PC-3 (cell line): ENCODE results near the gene ADAMTS17. TPM values are rescaled to one million over a fixed set of nuclear protein-coding genes. Genes with fewer than 3 reads are reported as not detected.

Experiments used
- ATAC-seq: fragments of 200-7000 bp; cut with Tn5 transposase; 2 replicates; pipeline ENCODE4 v1.9.1; 2020; ENCODE audit warnings: mild to moderate bottlenecking, moderate library complexity
- BruUV-seq: library from RNA; stranded (reverse); fragments of 400-500 nt; replicated peaks from 2 replicates; lab custom pipeline; 2021; lab: Mats Ljungman, UMichigan
- CTCF ChIA-PET: fragments of 300-600 bp; sonication (Branson Sonifier 250); formaldehyde crosslinking; loops from one replicate; lab custom pipeline; 2022; ENCODE audit warnings: antibody characterized with exemption; lab: Charles Lee
- POLR2A ChIA-PET: fragments of 300-600 bp; sonication (Branson Sonifier 250); formaldehyde crosslinking; loops from one replicate; lab custom pipeline; 2022; ENCODE audit warnings: antibody characterized with exemption; ENCODE audit not compliant: unreplicated experiment; lab: Charles Lee
- DNase-seq: peaks from one replicate; pipeline ENCODE4 v3.0.0-alpha.2; 2015
- H2AFZ ChIP-seq: fragments of 300-600 bp; sonication (generic); 2 replicates; pipeline ENCODE4 v1.6.0; 2016; ENCODE audit warnings: antibody characterized with exemption, low read length
- H3F3A ChIP-seq: fragments of 300-600 bp; sonication (generic); one replicate; pipeline ENCODE4 v1.6.0; 2017; ENCODE audit warnings: antibody characterized with exemption, low read length, control low read depth, mild to moderate bottlenecking; ENCODE audit not compliant: unreplicated experiment
- H3K27ac ChIP-seq: fragments of 300-600 bp; sonication (generic); 2 replicates; pipeline ENCODE4 v1.5.1; 2016; ENCODE audit warnings: mild to moderate bottlenecking, low read length
- H3K27me3 ChIP-seq: fragments of 300-600 bp; sonication (generic); 2 replicates; pipeline ENCODE4 v1.6.1; 2016; ENCODE audit warnings: low read length, mixed read lengths
- H3K36me3 ChIP-seq: fragments of 300-600 bp; sonication (generic); 2 replicates; pipeline ENCODE4 v1.6.1; 2016; ENCODE audit warnings: low read depth, mixed run types, low read length, mixed read lengths
- H3K4me1 ChIP-seq: fragments of 300-600 bp; sonication (generic); 2 replicates; pipeline ENCODE4 v1.5.1; 2016; ENCODE audit warnings: low read length; ENCODE audit not compliant: insufficient read depth
- H3K4me2 ChIP-seq: fragments of 300-600 bp; sonication (generic); 2 replicates; pipeline ENCODE4 v1.6.0; 2016; ENCODE audit warnings: low read length
- H3K4me3 ChIP-seq: fragments of 300-600 bp; sonication (generic); 2 replicates; pipeline ENCODE4 v1.5.1; 2016; ENCODE audit warnings: mild to moderate bottlenecking, low read length, mixed read lengths
- H3K79me2 ChIP-seq: fragments of 300-600 bp; sonication (generic); 2 replicates; pipeline ENCODE4 v1.6.1; 2017; ENCODE audit warnings: low read length, mixed read lengths
- H3K9ac ChIP-seq: fragments of 300-600 bp; sonication (generic); 2 replicates; pipeline ENCODE4 v1.6.0; 2016; ENCODE audit warnings: mild to moderate bottlenecking, low read length
- H3K9me2 ChIP-seq: fragments of 300-600 bp; sonication (generic); replicated peaks from 2 replicates; pipeline ENCODE4 v1.6.1; 2016; ENCODE audit warnings: mixed run types, low read length, mixed read lengths
- H3K9me3 ChIP-seq: fragments of 300-600 bp; sonication (generic); 2 replicates; pipeline ENCODE4 v1.6.1; 2016; ENCODE audit warnings: low read length, mixed read lengths
- H4K20me1 ChIP-seq: fragments of 300-600 bp; sonication (generic); 2 replicates; pipeline ENCODE4 v1.6.1; 2016; ENCODE audit warnings: low read length, mixed read lengths
- EZH2 ChIP-seq: fragments of 300-600 bp; sonication (generic); IDR thresholded peaks from one replicate; pipeline ENCODE4 v1.6.1; 2017; ENCODE audit warnings: antibody characterized with exemption, mild to moderate bottlenecking, low read length; ENCODE audit not compliant: unreplicated experiment
- EZH2phosphoT487 ChIP-seq: fragments of 300-600 bp; sonication (generic); IDR thresholded peaks from 2 replicates; pipeline ENCODE4 v1.6.1; 2018; ENCODE audit warnings: mild to moderate bottlenecking, antibody characterized with exemption, low read length, borderline replicate concordance
- intact Hi-C: fragments of 100-400 bp; cut with micrococcal nuclease; formaldehyde crosslinking; loops from 2 replicates; pipeline ENCODE4 v1.9.0; 2023
- total RNA-seq: library from RNA; depleted of rRNA; stranded (reverse); fragments of >200 nt; gene quantifications from 2 replicates; pipeline ENCODE4 v1.2.3, GENCODE V29; 2014
- TF ChIP-seq, protein P1 (sequence below): fragments of 300-600 bp; sonication (generic); conservative IDR thresholded peaks from 2 replicates; pipeline ENCODE4 v1.5.1; 2017; ENCODE audit warnings: antibody characterized with exemption, low read depth, mild to moderate bottlenecking, low read length

Gene ADAMTS17
- total RNA-seq, 1 experiment from 2014 or later, result 6.9 TPM

DNA sequence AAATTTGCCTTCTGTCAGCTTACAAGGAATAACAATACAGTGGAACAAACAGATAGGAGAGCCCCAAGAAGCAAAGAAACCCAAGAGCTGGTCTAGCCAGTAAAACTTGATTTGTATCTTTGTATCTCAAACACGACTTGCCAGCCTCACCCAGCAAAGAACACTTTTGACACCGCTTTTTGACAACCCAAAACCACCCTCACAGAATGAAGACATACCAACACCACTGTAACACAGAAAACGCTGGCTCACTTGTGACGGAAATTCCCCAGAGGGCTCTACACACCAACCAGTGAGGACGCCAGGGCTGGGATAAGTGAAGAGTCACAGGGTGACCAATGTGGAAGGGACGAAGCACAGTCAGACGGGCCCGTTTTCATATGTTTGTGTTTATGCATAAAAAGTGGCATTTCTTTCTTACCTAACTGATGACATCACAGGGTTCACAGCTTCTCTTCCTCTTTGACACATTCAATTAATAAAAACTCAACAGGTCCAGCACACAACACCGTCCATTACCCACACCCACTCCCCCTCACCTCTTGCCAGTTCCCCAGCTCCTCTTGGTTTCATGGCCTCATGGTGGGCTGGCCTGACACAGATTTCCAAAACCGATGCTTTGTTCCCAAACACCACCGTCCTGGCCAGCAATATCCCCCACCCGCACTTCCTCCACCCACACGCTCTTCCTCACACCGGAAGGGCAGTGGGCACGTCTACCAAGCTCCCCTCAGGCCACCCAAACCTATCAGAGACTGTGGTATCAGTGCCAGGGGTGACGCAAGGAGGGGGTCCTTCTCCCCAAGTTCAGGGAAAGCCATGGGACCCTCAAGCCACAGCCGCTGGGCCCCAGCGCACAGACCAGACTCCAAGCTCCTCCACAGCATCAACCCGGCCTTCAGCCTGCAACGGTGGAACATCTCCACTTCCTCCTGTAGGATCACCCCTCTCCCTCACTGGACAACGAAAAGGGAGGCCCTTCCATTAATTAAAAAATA lies 94.2 kb downstream of the ADAMTS17 start:
- Histone ChIP-seq H3K27me3 (no peaks in the 10 kb centered on the region), H3K4me2 (no peak overlapping the region), H3K9me2 (no peaks in the 10 kb centered on the region), H3K27ac (no peak overlapping the region), H3F3A (no peaks in the 10 kb centered on the region), H2AFZ (no peak overlapping the region), H3K9ac (no peak overlapping the region), H3K9me3 (no peaks in the 10 kb centered on the region), H4K20me1 (no peaks in the 10 kb centered on the region), H3K79me2 (no peaks in the 10 kb centered on the region), H3K4me1 (peaks cover 5% of the 10 kb centered on the region), H3K4me3 (no peak overlapping the region), H3K36me3 (no peaks in the 10 kb centered on the region)
- no peak for ATAC-seq
- POLR2A ChIA-PET, result no interaction called here
- DNase-seq, result peak; percentile 39
- no peak for TF ChIP-seq EZH2phosphoT487
- TF ChIP-seq, protein P1, sequence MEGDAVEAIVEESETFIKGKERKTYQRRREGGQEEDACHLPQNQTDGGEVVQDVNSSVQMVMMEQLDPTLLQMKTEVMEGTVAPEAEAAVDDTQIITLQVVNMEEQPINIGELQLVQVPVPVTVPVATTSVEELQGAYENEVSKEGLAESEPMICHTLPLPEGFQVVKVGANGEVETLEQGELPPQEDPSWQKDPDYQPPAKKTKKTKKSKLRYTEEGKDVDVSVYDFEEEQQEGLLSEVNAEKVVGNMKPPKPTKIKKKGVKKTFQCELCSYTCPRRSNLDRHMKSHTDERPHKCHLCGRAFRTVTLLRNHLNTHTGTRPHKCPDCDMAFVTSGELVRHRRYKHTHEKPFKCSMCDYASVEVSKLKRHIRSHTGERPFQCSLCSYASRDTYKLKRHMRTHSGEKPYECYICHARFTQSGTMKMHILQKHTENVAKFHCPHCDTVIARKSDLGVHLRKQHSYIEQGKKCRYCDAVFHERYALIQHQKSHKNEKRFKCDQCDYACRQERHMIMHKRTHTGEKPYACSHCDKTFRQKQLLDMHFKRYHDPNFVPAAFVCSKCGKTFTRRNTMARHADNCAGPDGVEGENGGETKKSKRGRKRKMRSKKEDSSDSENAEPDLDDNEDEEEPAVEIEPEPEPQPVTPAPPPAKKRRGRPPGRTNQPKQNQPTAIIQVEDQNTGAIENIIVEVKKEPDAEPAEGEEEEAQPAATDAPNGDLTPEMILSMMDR, result no peak
- TF ChIP-seq EZH2, result no peak
- no TSS peak for BruUV-seq
- CTCF ChIA-PET, result no interaction called here
- intact Hi-C loops, result no loop called here

- POLR2A ChIA-PET, result no interaction called here
- ATAC-seq (no peak), DNase-seq (no peak)
- Histone ChIP-seq H3K9me2 (no peaks in the 10 kb centered on the region), H3K9me3 (no peaks in the 10 kb centered on the region), H3K4me2 (no peak overlapping the region), H3K79me2 (no peaks in the 10 kb centered on the region), H3K27ac (no peak overlapping the region), H3K9ac (no peak overlapping the region), H3K4me3 (no peak overlapping the region), H2AFZ (no peak overlapping the region), H3K36me3 (no peaks in the 10 kb centered on the region), H3F3A (no peaks in the 10 kb centered on the region), H4K20me1 (no peaks in the 10 kb centered on the region), H3K27me3 (no peaks in the 10 kb centered on the region), H3K4me1 (peaks cover 18% of the 10 kb centered on the region)
- intact Hi-C loops, result no loop called here
- CTCF ChIA-PET, result no interaction called here
- TF ChIP-seq EZH2phosphoT487 (no peak), EZH2 (no peak)
- TF ChIP-seq, protein P1, result no peak
- BruUV-seq, result no TSS peak
These were observed 95.9 kb downstream of the ADAMTS17 start for GRCh38 chr15:100245855-100246254.

DNA sequence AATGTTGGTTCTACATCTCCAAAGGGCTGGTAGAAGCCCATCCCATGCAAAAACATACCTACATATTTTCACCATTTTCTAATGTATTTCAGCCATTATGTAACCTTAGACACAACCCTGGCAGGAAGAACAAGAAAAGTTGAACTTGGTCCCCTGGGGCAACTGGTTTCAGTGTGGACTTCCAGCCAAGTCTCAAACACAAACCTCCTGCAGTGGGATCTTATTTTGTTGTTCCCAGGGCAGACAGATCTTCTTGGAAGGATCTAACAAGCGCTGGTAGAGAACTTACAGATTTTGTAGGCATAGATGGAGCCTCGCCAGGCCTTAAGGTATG lies 96.3 kb downstream of the ADAMTS17 start:
- DNase-seq, result no peak
- no peak for TF ChIP-seq EZH2
- TF ChIP-seq EZH2phosphoT487, result no peak
- TF ChIP-seq, protein P1, result no peak
- Histone ChIP-seq H3K36me3 (no peaks in the 10 kb centered on the region), H3K9me3 (no peaks in the 10 kb centered on the region), H3K9me2 (no peaks in the 10 kb centered on the region), H3K27ac (no peak overlapping the region), H3F3A (no peaks in the 10 kb centered on the region), H2AFZ (no peak overlapping the region), H3K27me3 (no peaks in the 10 kb centered on the region), H3K4me3 (no peak overlapping the region), H3K4me2 (no peak overlapping the region), H4K20me1 (no peaks in the 10 kb centered on the region), H3K4me1 (peaks cover 18% of the 10 kb centered on the region), H3K79me2 (no peaks in the 10 kb centered on the region), H3K9ac (no peak overlapping the region)
- no peak for ATAC-seq
- intact Hi-C loops, result no loop called here
- no TSS peak for BruUV-seq
- CTCF ChIA-PET, result no interaction called here
- POLR2A ChIA-PET, result no interaction called here
